HG02970 (cell line): Measurements from ENCODE around the gene CBY2.

Source experiments
- ATAC-seq: cut with Tn5 transposase; IDR thresholded peaks from one replicate; pipeline ENCODE4 v1.9.1; 2021; ENCODE audit warnings: mild to moderate bottlenecking, moderate library complexity, moderate number of reproducible peaks; ENCODE audit not compliant: unreplicated experiment, low FRiP score

The CBY2 gene

GRCh38 chr13:45700971-45701900 is 884 bp upstream of the CBY2 start:
- peak; percentile 55 for ATAC-seq

- no peak for ATAC-seq
These were observed 810 bp downstream of the CBY2 start for GRCh38 chr13:45702869-45703391.

GRCh38 chr13:45704211-45704739 is 2.2 kb downstream of the CBY2 start:
- ATAC-seq, result no peak

- no peak for ATAC-seq
These were observed 3.0 kb downstream of the CBY2 start for GRCh38 chr13:45704854-45705695.

GRCh38 chr13:45705918-45706317 is 3.8 kb downstream of the CBY2 start:
- no peak for ATAC-seq

GRCh38 chr13:45707516-45708100 is 5.5 kb downstream of the CBY2 start:
- ATAC-seq, result no peak

GRCh38 chr13:45711951-45712350 is 9.8 kb downstream of the CBY2 start:
- no peak for ATAC-seq

GRCh38 chr13:45713106-45713690 is 11.1 kb downstream of the CBY2 start:
- no peak for ATAC-seq

GRCh38 chr13:45713721-45714120 is 11.6 kb downstream of the CBY2 start:
- no peak for ATAC-seq

- ATAC-seq, result no peak
These were observed 12.1 kb downstream of the CBY2 start for GRCh38 chr13:45714170-45714569.

- no peak for ATAC-seq
These were observed 13.2 kb downstream of the CBY2 start for GRCh38 chr13:45715351-45715750.

GRCh38 chr13:45717349-45717748 is 15.2 kb downstream of the CBY2 start:
- ATAC-seq, result no peak

GRCh38 chr13:45718063-45718462 is 15.9 kb downstream of the CBY2 start:
- no peak for ATAC-seq

- ATAC-seq, result no peak
These were observed 16.9 kb downstream of the CBY2 start for GRCh38 chr13:45718992-45719391.

GRCh38 chr13:45721203-45721731 is 19.1 kb downstream of the CBY2 start:
- ATAC-seq, result no peak

- ATAC-seq, result no peak
These were observed 21.7 kb downstream of the CBY2 start for GRCh38 chr13:45723798-45724197.

GRCh38 chr13:45728759-45729158 is 26.6 kb downstream of the CBY2 start:
- no peak for ATAC-seq

- no peak for ATAC-seq
These were observed 29.3 kb downstream of the CBY2 start for GRCh38 chr13:45731455-45731854.

- ATAC-seq, result no peak
These were observed 30.8 kb downstream of the CBY2 start for GRCh38 chr13:45732916-45733315.

- no peak for ATAC-seq
These were observed 31.2 kb downstream of the CBY2 start for GRCh38 chr13:45733361-45733760.
